Lung (tissue), 12 donors: ENCODE measurements around the gene LCN10. TPM values are rescaled to one million over a fixed set of nuclear protein-coding genes. Genes with fewer than 3 reads are reported as not detected.

ENCODE experiments used
- ATAC-seq: fragments of 200-7000 bp; cut with Tn5 transposase; one replicate; pipeline ENCODE4 v1.9.1; 2020; ENCODE audit warnings: moderate number of reproducible peaks; ENCODE audit not compliant: insufficient read depth, low FRiP score
- DNase-seq, 3 donors: peaks; one replicate each; pipeline ENCODE4 v3.0.0-alpha.2; 2013 to 2017
- H3K27ac ChIP-seq, 2 donors: one replicate each; pipeline ENCODE4 v1.5.1; 2013; ENCODE audit warnings: mild to moderate bottlenecking in 2 of 2, moderate library complexity in 2 of 2, control low read depth in 1 of 2, inconsistent platforms in 1 of 2, low read depth in 1 of 2, low read length in 1 of 2
- H3K27me3 ChIP-seq, 3 donors: one replicate each; pipeline ENCODE4 v1.5.1; 2013; ENCODE audit warnings: low read length in 2 of 3; ENCODE audit not compliant: control insufficient read depth in 3 of 3, insufficient read depth in 3 of 3
- H3K36me3 ChIP-seq, 4 donors: one replicate each; pipeline ENCODE4 v1.5.1; 2013; ENCODE audit warnings: low read length in 4 of 4, mild to moderate bottlenecking in 1 of 4, moderate library complexity in 1 of 4; ENCODE audit not compliant: control insufficient read depth in 4 of 4, insufficient read depth in 4 of 4
- H3K4me1 ChIP-seq, 5 donors: one replicate each; pipeline ENCODE4 v1.5.1; 2013; ENCODE audit warnings: low read length in 5 of 5, mild to moderate bottlenecking in 2 of 5, moderate library complexity in 1 of 5; ENCODE audit not compliant: control insufficient read depth in 5 of 5, insufficient read depth in 5 of 5
- H3K4me3 ChIP-seq: one replicate; pipeline ENCODE4 v1.5.1; 2013; ENCODE audit warnings: mild to moderate bottlenecking, control low read depth, moderate library complexity
- H3K9ac ChIP-seq, 2 donors: one replicate each; pipeline ENCODE4 v1.5.1; 2013; ENCODE audit warnings: low read length in 2 of 2, control low read depth in 1 of 2; ENCODE audit not compliant: insufficient read depth in 1 of 2
- H3K9me3 ChIP-seq, 4 donors: one replicate each; pipeline ENCODE4 v1.5.1; 2013; ENCODE audit warnings: low read length in 3 of 4, mild to moderate bottlenecking in 1 of 4, moderate library complexity in 1 of 4; ENCODE audit not compliant: control insufficient read depth in 4 of 4, insufficient read depth in 3 of 4
- CTCF ChIP-seq: IDR thresholded peaks from 2 replicates; pipeline ENCODE4 v1.5.1; 2012; ENCODE audit warnings: mild to moderate bottlenecking; ENCODE audit errors: control extremely low read depth, extremely low read depth
- WGBS, 2 donors: extraction: QIAGEN DNeasy Blood & Tissue Kit; methylation state at CpG; one replicate each; pipeline ENCODE4 v1.1.7; 2013; 5-methylcytosine and 5-hydroxymethylcytosine counted together
- polyA plus RNA-seq, 2 donors: library from polyadenylated mRNA; stranded (reverse); fragments of 200-250 nt; gene quantifications; one replicate each; pipeline ENCODE4 v1.2.1, GENCODE V29; 2013
- total RNA-seq, 2 donors: library from RNA; depleted of rRNA in 1 of 2; stranded (reverse); fragments of >200 nt in 1 of 2; gene quantifications; one replicate each; pipeline ENCODE4 v1.2.1, GENCODE V29; 2014 to 2021
- donor health status: control.
- donor health status: control.
- donor health status: Bipolar disorder and iron deficiency.
- donor health status: healthy.
- donor health status: DM: yes; HTN: yes; CAD: no.

LCN10 gene
- total and polyA plus RNA-seq, 4 donors = 0.72 to 6.4 (median 4.7) TPM; not detected in 1

- 14 to 20% methylated on average over 18 of the region's 18 CpGs for WGBS, 2 donors
- no peak for ATAC-seq
- Histone ChIP-seq H3K27ac (peak overlapping the region in 1 of 2 donors; percentile 35), H3K27me3 (no peaks in the 10 kb centered on the region), H3K9me3 (no peaks in the 10 kb centered on the region), H3K4me1 (peaks cover 0 to 28% (median 16%) of the 10 kb centered on the region in 5 donors), H3K4me3 (peak overlapping the region; percentile 47), H3K36me3 (peaks cover 5 to 42% (median 24%) of the 10 kb centered on the region in 4 donors), H3K9ac (no peak overlapping the region)
- peak; percentile 16 for TF ChIP-seq CTCF
- peak in 1 of 3 donors; percentile 44 for DNase-seq
Measured at GRCh38 chr9:136726631-136727191, 16.0 kb downstream of the LCN10 start.

- no peak for TF ChIP-seq CTCF
- 62 to 64% methylated on average over 16 of the region's 16 CpGs for WGBS, 2 donors
- Histone ChIP-seq H3K4me1 (peaks cover 0 to 32% (median 16%) of the 10 kb centered on the region in 5 donors), H3K27ac (peak overlapping the region; percentile 0 to 35), H3K9me3 (no peaks in the 10 kb centered on the region), H3K27me3 (no peaks in the 10 kb centered on the region), H3K9ac (no peak overlapping the region), H3K4me3 (no peak overlapping the region), H3K36me3 (peaks cover 5 to 47% (median 24%) of the 10 kb centered on the region in 4 donors)
- DNase-seq (no peak), ATAC-seq (no peak)
Measured at GRCh38 chr9:136726118-136726517, 16.6 kb downstream of the LCN10 start.

- 73 to 78% methylated on average over 10 of the region's 10 CpGs for WGBS, 2 donors
- peaks cover 0 to 37% (median 18%) of the 10 kb centered on the region in 5 donors for H3K4me1 ChIP-seq
- H3K36me3 ChIP-seq = peaks cover 5 to 47% (median 24%) of the 10 kb centered on the region in 4 donors
- H3K9ac ChIP-seq = no peak overlapping the region
- H3K27me3 ChIP-seq = no peaks in the 10 kb centered on the region
- TF ChIP-seq CTCF = no peak
- H3K4me3 ChIP-seq = no peak overlapping the region
- no peak for DNase-seq
- peak overlapping the region in 1 of 2 donors; percentile 0 for H3K27ac ChIP-seq
- ATAC-seq = no peak
- H3K9me3 ChIP-seq = no peaks in the 10 kb centered on the region
Measured at GRCh38 chr9:136725612-136726011, 17.1 kb downstream of the LCN10 start.
